H9 (cell line): ENCODE measurements around the gene KIF5C. TPM values are rescaled to one million over a fixed set of nuclear protein-coding genes. Genes with fewer than 3 reads are reported as not detected.

Experiments
- DNase-seq: peaks from one replicate; pipeline ENCODE4 v3.0.0-alpha.2; 2017
- H2AFZ ChIP-seq: one replicate; pipeline ENCODE4 v1.6.1; 2013; ENCODE audit warnings: mild to moderate bottlenecking, low read length, control low read depth, moderate library complexity
- H2AK5ac ChIP-seq: 2 replicates; pipeline ENCODE4 v1.6.1; 2013; ENCODE audit warnings: low read length, control low read depth, mixed read lengths; ENCODE audit not compliant: insufficient read length
- H2BK120ac ChIP-seq: one replicate; pipeline ENCODE4 v1.6.1; 2013; ENCODE audit warnings: low read depth, mild to moderate bottlenecking, low read length, control low read depth, inconsistent platforms; ENCODE audit not compliant: poor library complexity, severe bottlenecking
- H2BK12ac ChIP-seq: 2 replicates; pipeline ENCODE4 v1.6.1; 2013; ENCODE audit warnings: low read length, control low read depth, mixed read lengths, low read depth; ENCODE audit not compliant: insufficient read length
- H2BK15ac ChIP-seq: 2 replicates; pipeline ENCODE4 v1.6.1; 2013; ENCODE audit warnings: low read depth, low read length, control low read depth
- H2BK20ac ChIP-seq: one replicate; pipeline ENCODE4 v1.6.1; 2013; ENCODE audit warnings: low read depth, mild to moderate bottlenecking, low read length, control low read depth, inconsistent platforms; ENCODE audit not compliant: poor library complexity, severe bottlenecking
- H2BK5ac ChIP-seq: 2 replicates; pipeline ENCODE4 v1.6.1; 2013; ENCODE audit warnings: low read length, control low read depth, mixed read lengths; ENCODE audit not compliant: insufficient read length
- H3K14ac ChIP-seq: 2 replicates; pipeline ENCODE4 v1.6.1; 2013; ENCODE audit warnings: low read length, control low read depth; ENCODE audit not compliant: insufficient read depth
- H3K18ac ChIP-seq: 2 replicates; pipeline ENCODE4 v1.6.1; 2013; ENCODE audit warnings: low read depth, mild to moderate bottlenecking, mixed read lengths, low read length, control low read depth; ENCODE audit not compliant: insufficient read length
- H3K23ac ChIP-seq: 2 replicates; pipeline ENCODE4 v1.6.1; 2013; ENCODE audit warnings: low read length, control low read depth, mixed read lengths, low read depth; ENCODE audit not compliant: insufficient read length
- H3K23me2 ChIP-seq: 2 replicates; pipeline ENCODE4 v1.6.1; 2013; ENCODE audit warnings: low read depth, mild to moderate bottlenecking, mixed read lengths, low read length, control low read depth; ENCODE audit not compliant: insufficient read length, poor library complexity, severe bottlenecking
- H3K27ac ChIP-seq: 2 replicates; pipeline ENCODE4 v1.5.1; 2013; ENCODE audit warnings: low read length, control low read depth, mixed read lengths, low read depth; ENCODE audit not compliant: insufficient read length
- H3K27me3 ChIP-seq: 2 replicates; pipeline ENCODE4 v1.6.1; 2013; ENCODE audit warnings: low read length, control low read depth, inconsistent platforms; ENCODE audit not compliant: insufficient read depth
- H3K4ac ChIP-seq: 2 replicates; pipeline ENCODE4 v1.6.1; 2013; ENCODE audit warnings: low read depth, mild to moderate bottlenecking, control low read depth, inconsistent platforms, low read length, moderate library complexity
- H3K4me1 ChIP-seq: 2 replicates; pipeline ENCODE4 v1.6.1; 2013; ENCODE audit warnings: low read length, control low read depth, inconsistent platforms; ENCODE audit not compliant: insufficient read depth
- H3K4me2 ChIP-seq: 2 replicates; pipeline ENCODE4 v1.6.1; 2013; ENCODE audit warnings: low read length, control low read depth, mixed read lengths; ENCODE audit not compliant: insufficient read length, insufficient read depth
- H3K56ac ChIP-seq: 2 replicates; pipeline ENCODE4 v1.6.1; 2013; ENCODE audit warnings: low read depth, mild to moderate bottlenecking, mixed read lengths, low read length, control low read depth; ENCODE audit not compliant: insufficient read length
- H3K79me1 ChIP-seq: 2 replicates; pipeline ENCODE4 v1.6.1; 2013; ENCODE audit warnings: low read depth, mild to moderate bottlenecking, moderate library complexity, low read length, control low read depth, inconsistent platforms; ENCODE audit not compliant: insufficient read depth, poor library complexity, severe bottlenecking
- H3K79me2 ChIP-seq: 2 replicates; pipeline ENCODE4 v1.6.1; 2013; ENCODE audit warnings: low read length, control low read depth, inconsistent platforms; ENCODE audit not compliant: insufficient read depth
- H3K9ac ChIP-seq: 2 replicates; pipeline ENCODE4 v1.6.1; 2013; ENCODE audit warnings: low read length, control low read depth, mixed read lengths; ENCODE audit not compliant: insufficient read length; ENCODE audit errors: extremely low read depth
- H3K9me3 ChIP-seq: one replicate; pipeline ENCODE4 v1.6.1; 2013; ENCODE audit warnings: low read depth, low read length, inconsistent platforms; ENCODE audit not compliant: control insufficient read depth
- H3T11ph ChIP-seq: one replicate; pipeline ENCODE4 v1.6.1; 2013; ENCODE audit warnings: mild to moderate bottlenecking, low read length, control low read depth, inconsistent platforms
- H4K20me1 ChIP-seq: one replicate; pipeline ENCODE4 v1.6.1; 2013; ENCODE audit not compliant: control insufficient read depth, insufficient read length, insufficient read depth
- H4K5ac ChIP-seq: 2 replicates; pipeline ENCODE4 v1.6.1; 2013; ENCODE audit warnings: low read depth, mild to moderate bottlenecking, mixed read lengths, low read length, control low read depth; ENCODE audit not compliant: insufficient read length
- H4K8ac ChIP-seq: replicated peaks from 2 replicates; pipeline ENCODE4 v1.6.1; 2013; ENCODE audit warnings: low read length, control low read depth, mixed read lengths, low read depth; ENCODE audit not compliant: insufficient read length
- H4K91ac ChIP-seq: 2 replicates; pipeline ENCODE4 v1.6.1; 2013; ENCODE audit warnings: low read depth, mild to moderate bottlenecking, moderate library complexity, mixed read lengths, low read length, control low read depth; ENCODE audit not compliant: insufficient read length
- H3K27ac Mint-ChIP-seq, 3 experiments: 2 replicates in 2 of 3; 3 replicates in 1 of 3; pipeline ENCODE4 v1.8.0; 2020 to 2021; ENCODE audit warnings: mixed read lengths in 3 of 3, mild to moderate bottlenecking in 1 of 3, moderate library complexity in 1 of 3
- H3K27me3 Mint-ChIP-seq: 2 replicates; pipeline ENCODE4 v1.8.0; 2021; ENCODE audit warnings: low read depth, mild to moderate bottlenecking, moderate library complexity, mixed read lengths
- H3K36me3 Mint-ChIP-seq, 3 experiments: 2 replicates in 2 of 3; 3 replicates in 1 of 3; pipeline ENCODE4 v1.8.0; 2020 to 2021; ENCODE audit warnings: low read depth in 3 of 3, mixed read lengths in 3 of 3; ENCODE audit not compliant: insufficient read depth in 1 of 3
- H3K4me1 Mint-ChIP-seq, 2 experiments: 2 replicates each; pipeline ENCODE4 v1.8.0; 2020; ENCODE audit warnings: mixed read lengths in 2 of 2
- H3K4me3 Mint-ChIP-seq, 2 experiments: 2 replicates in 1 of 2; 3 replicates in 1 of 2; pipeline ENCODE4 v1.8.0; 2020 to 2021; ENCODE audit warnings: mild to moderate bottlenecking in 2 of 2, mixed read lengths in 2 of 2, moderate library complexity in 1 of 2
- H3K9me3 Mint-ChIP-seq, 2 experiments: 2 replicates in 1 of 2; 3 replicates in 1 of 2; pipeline ENCODE4 v1.8.0; 2020; ENCODE audit warnings: mild to moderate bottlenecking in 2 of 2, mixed read lengths in 2 of 2, moderate library complexity in 1 of 2
- WGBS: extraction: QIAGEN DNeasy Blood & Tissue Kit; methylation state at CpG from one replicate; pipeline ENCODE4 v1.1.7; 2013; ENCODE audit warnings: missing lambda C conversion rate, low lambda C conversion rate, mixed read lengths; ENCODE audit not compliant: insufficient read length; ENCODE audit errors: extremely low coverage; 5-methylcytosine and 5-hydroxymethylcytosine counted together
- total RNA-seq: library from RNA; stranded (reverse); gene quantifications from 2 replicates; pipeline ENCODE4 v1.2.1, GENCODE V29; 2021
- TF ChIP-seq, protein P1 (sequence below): fragments of 200-600 bp; sonication (generic); conservative IDR thresholded peaks from 3 replicates; pipeline ENCODE4 v1.8.0; 2021; ENCODE audit warnings: antibody characterized with exemption, mild to moderate bottlenecking

The KIF5C gene
- total RNA-seq, 1 experiment from 2014 or later = 52.9 TPM

DNA sequence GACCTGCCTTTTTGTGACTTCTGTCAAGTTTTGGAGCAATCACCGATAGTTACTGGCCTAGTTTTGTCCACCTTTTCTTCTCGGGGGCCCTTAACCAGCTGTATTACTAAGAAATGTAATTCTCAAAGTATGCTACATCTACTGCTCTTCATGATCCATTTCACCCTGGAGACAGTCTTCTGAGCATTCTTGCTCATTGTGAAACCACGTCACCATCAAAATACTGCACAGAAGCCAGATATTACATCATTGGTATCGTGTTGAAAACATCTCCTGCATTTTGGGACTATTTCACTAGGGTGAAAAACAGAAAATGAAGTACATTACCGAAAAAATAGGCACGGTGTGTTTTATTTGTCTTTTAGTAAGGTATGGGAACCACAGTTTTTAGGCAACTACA lies 175.2 kb downstream of the KIF5C start:
- no peak overlapping the region for H4K8ac ChIP-seq
- H3K27me3 Mint-ChIP-seq = no peaks in the 10 kb centered on the region
- no peaks in the 10 kb centered on the region for H3K9me3 ChIP-seq
- no peaks in the 10 kb centered on the region for H3K4me1 Mint-ChIP-seq
- H3K79me2 ChIP-seq = no peaks in the 10 kb centered on the region
- H3K23me2 ChIP-seq = no peaks in the 10 kb centered on the region
- no peak overlapping the region for H3K18ac ChIP-seq
- no peaks in the 10 kb centered on the region for H4K20me1 ChIP-seq
- WGBS = no CpG with 5 or more reads among the region's 6 CpGs
- no peak overlapping the region for H2BK12ac ChIP-seq
- no peak overlapping the region for H4K91ac ChIP-seq
- no peak overlapping the region for H3K27ac ChIP-seq
- H3K27ac Mint-ChIP-seq = no peak overlapping the region
- H3K4ac ChIP-seq = no peak overlapping the region
- H3K4me2 ChIP-seq = no peak overlapping the region
- H3K56ac ChIP-seq = no peak overlapping the region
- no peak overlapping the region for H3K9ac ChIP-seq
- H3K36me3 Mint-ChIP-seq = peaks cover 0 to 10% (median 4%) of the 10 kb centered on the region in 3 experiments; a peak in 4 of 7 replicates
- H3K23ac ChIP-seq = no peak overlapping the region
- no peak overlapping the region for H2AK5ac ChIP-seq
- H3K14ac ChIP-seq = no peak overlapping the region
- H2BK20ac ChIP-seq = no peak overlapping the region
- H2BK120ac ChIP-seq = no peak overlapping the region
- H2AFZ ChIP-seq = no peak overlapping the region
- peaks cover 10 to 15% of the 10 kb centered on the region in 2 experiments for H3K9me3 Mint-ChIP-seq
- TF ChIP-seq, protein P1, sequence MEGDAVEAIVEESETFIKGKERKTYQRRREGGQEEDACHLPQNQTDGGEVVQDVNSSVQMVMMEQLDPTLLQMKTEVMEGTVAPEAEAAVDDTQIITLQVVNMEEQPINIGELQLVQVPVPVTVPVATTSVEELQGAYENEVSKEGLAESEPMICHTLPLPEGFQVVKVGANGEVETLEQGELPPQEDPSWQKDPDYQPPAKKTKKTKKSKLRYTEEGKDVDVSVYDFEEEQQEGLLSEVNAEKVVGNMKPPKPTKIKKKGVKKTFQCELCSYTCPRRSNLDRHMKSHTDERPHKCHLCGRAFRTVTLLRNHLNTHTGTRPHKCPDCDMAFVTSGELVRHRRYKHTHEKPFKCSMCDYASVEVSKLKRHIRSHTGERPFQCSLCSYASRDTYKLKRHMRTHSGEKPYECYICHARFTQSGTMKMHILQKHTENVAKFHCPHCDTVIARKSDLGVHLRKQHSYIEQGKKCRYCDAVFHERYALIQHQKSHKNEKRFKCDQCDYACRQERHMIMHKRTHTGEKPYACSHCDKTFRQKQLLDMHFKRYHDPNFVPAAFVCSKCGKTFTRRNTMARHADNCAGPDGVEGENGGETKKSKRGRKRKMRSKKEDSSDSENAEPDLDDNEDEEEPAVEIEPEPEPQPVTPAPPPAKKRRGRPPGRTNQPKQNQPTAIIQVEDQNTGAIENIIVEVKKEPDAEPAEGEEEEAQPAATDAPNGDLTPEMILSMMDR = no peak
- no peak overlapping the region for H3T11ph ChIP-seq
- no peak for DNase-seq
- no peak overlapping the region for H2BK15ac ChIP-seq
- no peaks in the 10 kb centered on the region for H3K79me1 ChIP-seq
- H3K4me1 ChIP-seq = no peaks in the 10 kb centered on the region
- no peak overlapping the region for H3K4me3 Mint-ChIP-seq
- H3K27me3 ChIP-seq = no peaks in the 10 kb centered on the region
- no peak overlapping the region for H4K5ac ChIP-seq
- no peak overlapping the region for H2BK5ac ChIP-seq
